Measurements from ENCODE around the gene RNF220. TPM values are rescaled to one million over a fixed set of nuclear protein-coding genes. Genes with fewer than 3 reads are reported as not detected.

The RNF220 gene
- total RNA-seq (2011; cell fraction: chromatin; rRNA removed; ENCODE audit: low replicate concordance): 57.7 and 78.5 TPM in 2 replicates
- 38.5 and 41.8 TPM in 2 replicates for total RNA-seq (2011; cell fraction: nucleolus; rRNA removed)
- 49.9 and 55.3 TPM in 2 replicates for total RNA-seq (2011; cell fraction: nucleoplasm; rRNA removed)
- total RNA-seq (2014; rRNA removed) (117 and 125 TPM in 2 replicates), total RNA-seq (2014; rRNA removed; fragmentation: Illumina TruSeq; extraction: Trizol) (46.0 and 52.1 TPM in 2 replicates), total RNA-seq (2015; rRNA removed; fragmentation: Illumina TruSeq; extraction: Trizol) (66.6 and 66.9 TPM in 2 replicates), total RNA-seq (2021) (87.1 and 93.4 TPM in 2 replicates), polyA plus RNA-seq (2011; rRNA removed) (54.8 and 64.3 TPM in 2 replicates), polyA plus RNA-seq (2014; fragmentation: Illumina TruSeq; extraction: Trizol) (97.5 and 104 TPM in 2 replicates), polyA plus RNA-seq (2014; fragmentation: Nextera tagmentation; extraction: Ambion mirVana) (1 to 10 TPM; 5.1 to 5.8 TPM), polyA plus RNA-seq (2014; rRNA removed) (102 and 109 TPM in 2 replicates), polyA minus RNA-seq (2011; rRNA and poly(A)+ RNA removed) (42.5 and 43.9 TPM in 2 replicates), Bru-seq, nascent RNA (percentile 49 among the genes with signal in this experiment), BruChase-seq, experiment 1, labeled RNA remaining after a 2-hour chase (percentile 48 among the genes with signal in this experiment), BruChase-seq, experiment 2, labeled RNA remaining after a 6-hour chase (percentile 51 among the genes with signal in this experiment)
- polyA plus RNA-seq (2011; cell fraction: cytosol; rRNA removed): 74.9 and 86.7 TPM in 2 replicates
- polyA plus RNA-seq (2011; cell fraction: nucleus; rRNA removed): 119 and 135 TPM in 2 replicates
- 99.9 and 118 TPM in 2 replicates for polyA plus RNA-seq (2012)
- polyA minus RNA-seq (2011; cell fraction: cytosol; rRNA and poly(A)+ RNA removed): 20.6 and 22.6 TPM in 2 replicates
- 19.9 and 28.8 TPM in 2 replicates for polyA minus RNA-seq (2011; cell fraction: nucleus; rRNA and poly(A)+ RNA removed)
- long read RNA-seq, experiment 1, partial matches to known transcripts: 42 of 220 reads
- long read RNA-seq, experiment 1, other reads (novel, unspliced or antisense): 175 of 220 reads
- long read RNA-seq, experiment 2, partial matches to known transcripts: 16 of 99 reads
- long read RNA-seq, experiment 2, other reads (novel, unspliced or antisense): 82 of 99 reads
- long read RNA-seq, experiment 3, partial matches to known transcripts: 2 of 12 reads
- long read RNA-seq, experiment 3, other reads (novel, unspliced or antisense): 9 of 12 reads

DNA sequence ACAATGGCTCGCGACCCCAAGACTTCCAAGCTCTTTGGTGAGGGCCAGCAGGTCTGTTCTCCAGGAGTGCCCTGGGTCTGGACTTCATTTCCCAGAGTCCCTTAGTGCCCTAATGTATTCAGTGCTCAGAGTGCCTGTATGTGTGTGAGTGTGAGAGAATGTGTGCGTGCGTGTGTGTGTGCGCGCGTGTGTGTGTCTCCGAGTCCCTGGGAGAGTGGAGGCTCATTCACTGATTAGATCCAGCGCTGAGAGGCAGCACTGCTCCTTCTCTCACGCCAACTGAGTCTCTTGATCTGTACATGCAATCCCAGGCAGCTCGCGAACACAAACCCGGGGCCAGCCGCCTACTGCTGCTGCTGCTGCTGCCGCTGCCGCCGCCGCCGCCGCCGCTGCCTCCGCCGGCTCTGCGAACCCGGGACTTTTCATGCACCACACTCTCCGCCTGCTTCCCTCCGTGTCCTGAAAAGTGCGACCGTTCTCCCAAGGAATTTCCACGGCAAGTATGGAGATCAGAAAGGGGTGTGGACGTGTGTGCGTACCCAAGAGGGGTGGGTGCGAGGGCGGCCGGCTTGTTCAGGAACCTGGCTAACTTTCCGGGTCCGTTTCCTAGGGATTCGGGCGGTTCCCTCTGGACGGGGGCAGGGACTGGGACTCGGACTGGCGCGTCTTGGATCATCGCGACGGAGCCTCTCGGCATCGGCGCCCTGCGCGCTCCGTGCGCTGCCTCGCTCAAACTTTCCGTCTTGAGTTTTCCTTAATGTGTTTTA, at the start of gene RNF220:
RNF220 (plus strand) TSS at position 225 of the 767 bp plus-strand sequence.
- H3K4me3 ChIP-seq: no peak within 1 kb of the TSS; the same call in 1 of the 2 replicates
- DNase-seq (ENCODE audit: extremely low read depth in 1 of 4, low spot score in 3 of 4) (peak in 1 of 4 experiments; percentile 41), FAIRE-seq (no peak), ATAC-seq (peak; percentile 81)
- peak within 1 kb of the TSS; percentile 68 for H2AFZ ChIP-seq (ENCODE audit: low read depth, low read length)
- H3K9ac ChIP-seq (ENCODE audit: insufficient read depth in 1 of 2, low read depth in 2 of 2, low read length in 2 of 2): peak within 1 kb of the TSS in 1 of 2 experiments; percentile 43; a peak in 1 of 4 replicates
- WGBS (ENCODE audit: insufficient coverage, low coverage, missing lambda C conversion rate): 26% methylated on average over 46 of the region's 55 CpGs
- BruUV-seq (replicated peaks): no TSS peak
- H3K79me2 ChIP-seq (ENCODE audit: control insufficient read depth, insufficient read depth, low read length): no peaks in the 10 kb centered on the region
- POLR2A ChIA-PET: interaction anchor here (0.6 kb wide), 2 partner anchors 89 to 250 kb away, joined by 3 read pairs; no protein-coding TSS in a partner anchor
- no peaks in the 10 kb centered on the region for H3K36me3 ChIP-seq (ENCODE audit: control insufficient read depth, insufficient read depth, low read length)
- peaks cover 49 to 56% of the 10 kb centered on the region in 2 experiments for H3K27me3 ChIP-seq (ENCODE audit: control insufficient read depth in 2 of 2, insufficient read depth in 2 of 2, low read length in 2 of 2)
- no peaks in the 10 kb centered on the region for H4K20me1 ChIP-seq (replicated peaks; ENCODE audit: control insufficient read depth, insufficient read depth, low read length)
- no peaks in the 10 kb centered on the region for H3K9me1 ChIP-seq (ENCODE audit: control insufficient read depth, insufficient read depth, low read length)
- H3K4me1 ChIP-seq (replicated peaks in 1 of 2; ENCODE audit: control insufficient read depth in 2 of 2, insufficient read depth in 2 of 2, low read length in 2 of 2): peaks cover 0 to 19% of the 10 kb centered on the region in 2 experiments; a peak in 2 of 5 replicates
- intact Hi-C loops (cut with micrococcal nuclease) (no loop called here), in situ Hi-C loops (cut with MboI) (no loop called here)
- H3K27ac ChIP-seq (ENCODE audit: extremely low read depth, low read depth, low read length): no peak within 1 kb of the TSS
- H3K9me3 ChIP-seq (replicated peaks; ENCODE audit: control insufficient read depth, insufficient read depth, low read depth, low read length): no peaks in the 10 kb centered on the region
- peak within 1 kb of the TSS; percentile 58 for H3K4me2 ChIP-seq (ENCODE audit: insufficient read depth, low read length)
- CTCF ChIA-PET (ENCODE audit: low intra/inter-chr PET ratio): no interaction called here
- TF ChIP-seq RBM15 (IDR thresholded peaks at IDR 0.05; ENCODE audit: insufficient read depth, low read length): no peak
- TF ChIP-seq ZNF695 (CRISPR knock-in tag; IDR thresholded peaks at IDR 0.05): no peak
- TF ChIP-seq NRF1 (conservative IDR thresholded peaks at IDR 0.05 in 1 of 2, IDR thresholded peaks at IDR 0.05 in 1 of 2): peak; percentile 37 to 53; a peak in 3 of 4 replicates
- TF ChIP-seq, protein P1, sequence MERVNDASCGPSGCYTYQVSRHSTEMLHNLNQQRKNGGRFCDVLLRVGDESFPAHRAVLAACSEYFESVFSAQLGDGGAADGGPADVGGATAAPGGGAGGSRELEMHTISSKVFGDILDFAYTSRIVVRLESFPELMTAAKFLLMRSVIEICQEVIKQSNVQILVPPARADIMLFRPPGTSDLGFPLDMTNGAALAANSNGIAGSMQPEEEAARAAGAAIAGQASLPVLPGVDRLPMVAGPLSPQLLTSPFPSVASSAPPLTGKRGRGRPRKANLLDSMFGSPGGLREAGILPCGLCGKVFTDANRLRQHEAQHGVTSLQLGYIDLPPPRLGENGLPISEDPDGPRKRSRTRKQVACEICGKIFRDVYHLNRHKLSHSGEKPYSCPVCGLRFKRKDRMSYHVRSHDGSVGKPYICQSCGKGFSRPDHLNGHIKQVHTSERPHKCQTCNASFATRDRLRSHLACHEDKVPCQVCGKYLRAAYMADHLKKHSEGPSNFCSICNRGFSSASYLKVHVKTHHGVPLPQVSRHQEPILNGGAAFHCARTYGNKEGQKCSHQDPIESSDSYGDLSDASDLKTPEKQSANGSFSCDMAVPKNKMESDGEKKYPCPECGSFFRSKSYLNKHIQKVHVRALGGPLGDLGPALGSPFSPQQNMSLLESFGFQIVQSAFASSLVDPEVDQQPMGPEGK (CRISPR knock-in tag; IDR thresholded peaks at IDR 0.05; ENCODE audit: borderline replicate concordance): no peak
- TF ChIP-seq MCM3 (IDR thresholded peaks at IDR 0.05): 0 out of 2 replicates have a peak, but pooled peaks have one; percentile 85
- no peak for TF ChIP-seq ETV5 (CRISPR knock-in tag; IDR thresholded peaks at IDR 0.05; ENCODE audit: low read depth)
- TF ChIP-seq HCFC1 (IDR thresholded peaks at IDR 0.05; ENCODE audit: low read depth, low read length): peak; percentile 64
- TF ChIP-seq, protein P2, sequence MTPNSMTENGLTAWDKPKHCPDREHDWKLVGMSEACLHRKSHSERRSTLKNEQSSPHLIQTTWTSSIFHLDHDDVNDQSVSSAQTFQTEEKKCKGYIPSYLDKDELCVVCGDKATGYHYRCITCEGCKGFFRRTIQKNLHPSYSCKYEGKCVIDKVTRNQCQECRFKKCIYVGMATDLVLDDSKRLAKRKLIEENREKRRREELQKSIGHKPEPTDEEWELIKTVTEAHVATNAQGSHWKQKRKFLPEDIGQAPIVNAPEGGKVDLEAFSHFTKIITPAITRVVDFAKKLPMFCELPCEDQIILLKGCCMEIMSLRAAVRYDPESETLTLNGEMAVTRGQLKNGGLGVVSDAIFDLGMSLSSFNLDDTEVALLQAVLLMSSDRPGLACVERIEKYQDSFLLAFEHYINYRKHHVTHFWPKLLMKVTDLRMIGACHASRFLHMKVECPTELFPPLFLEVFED (CRISPR knock-in tag; conservative IDR thresholded peaks at IDR 0.05): no peak
- TF ChIP-seq RAD21 (CRISPR knock-in tag; conservative IDR thresholded peaks at IDR 0.05 in 1 of 2, IDR thresholded peaks at IDR 0.05 in 1 of 2): 0 out of 4 replicates have a peak, but pooled peaks of 1 of the 2 experiments have one; percentile 10
- TF ChIP-seq, protein P3, sequence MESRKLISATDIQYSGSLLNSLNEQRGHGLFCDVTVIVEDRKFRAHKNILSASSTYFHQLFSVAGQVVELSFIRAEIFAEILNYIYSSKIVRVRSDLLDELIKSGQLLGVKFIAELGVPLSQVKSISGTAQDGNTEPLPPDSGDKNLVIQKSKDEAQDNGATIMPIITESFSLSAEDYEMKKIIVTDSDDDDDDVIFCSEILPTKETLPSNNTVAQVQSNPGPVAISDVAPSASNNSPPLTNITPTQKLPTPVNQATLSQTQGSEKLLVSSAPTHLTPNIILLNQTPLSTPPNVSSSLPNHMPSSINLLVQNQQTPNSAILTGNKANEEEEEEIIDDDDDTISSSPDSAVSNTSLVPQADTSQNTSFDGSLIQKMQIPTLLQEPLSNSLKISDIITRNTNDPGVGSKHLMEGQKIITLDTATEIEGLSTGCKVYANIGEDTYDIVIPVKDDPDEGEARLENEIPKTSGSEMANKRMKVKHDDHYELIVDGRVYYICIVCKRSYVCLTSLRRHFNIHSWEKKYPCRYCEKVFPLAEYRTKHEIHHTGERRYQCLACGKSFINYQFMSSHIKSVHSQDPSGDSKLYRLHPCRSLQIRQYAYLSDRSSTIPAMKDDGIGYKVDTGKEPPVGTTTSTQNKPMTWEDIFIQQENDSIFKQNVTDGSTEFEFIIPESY (CRISPR knock-in tag; IDR thresholded peaks at IDR 0.05): peak; percentile 65; the same call in 1 of the 2 replicates

Data from K562 (cell line).